H7 (cell line): ENCODE results near the gene TRIM5. TPM values are rescaled to one million over a fixed set of nuclear protein-coding genes. Genes with fewer than 3 reads are reported as not detected.
A peak's percentile ranks its signal among the peaks of the same experiment; 100 is the strongest.
"Not testable (repeated sequence)": the region's sequence is repeated elsewhere in the genome, so short reads cannot be mapped to it uniquely, and the experiment has no call there.

ENCODE experiments used
- DNase-seq: peaks from one replicate; pipeline ENCODE4 v3.0.0; 2012
- H3K27me3 ChIP-seq: 2 replicates; pipeline ENCODE4 v1.6.0; 2011; ENCODE audit warnings: mild to moderate bottlenecking, low read length; ENCODE audit not compliant: control insufficient read depth, insufficient read depth
- H3K36me3 ChIP-seq: replicated peaks from 2 replicates; pipeline ENCODE4 v1.5.1; 2011; ENCODE audit warnings: low read length; ENCODE audit not compliant: control insufficient read depth, insufficient read depth
- H3K4me3 ChIP-seq: 2 replicates; pipeline ENCODE4 v1.5.1; 2011; ENCODE audit warnings: low read depth, mild to moderate bottlenecking, control low read depth, low read length, moderate library complexity; ENCODE audit not compliant: insufficient read depth
- total RNA-seq: library from RNA; depleted of rRNA; stranded (reverse); fragments of >200 nt; shearing (Covaris generic); gene quantifications from 2 replicates; pipeline ENCODE4 v1.2.3, GENCODE V29; 2014; rRNA removed

TRIM5 gene, protein sequence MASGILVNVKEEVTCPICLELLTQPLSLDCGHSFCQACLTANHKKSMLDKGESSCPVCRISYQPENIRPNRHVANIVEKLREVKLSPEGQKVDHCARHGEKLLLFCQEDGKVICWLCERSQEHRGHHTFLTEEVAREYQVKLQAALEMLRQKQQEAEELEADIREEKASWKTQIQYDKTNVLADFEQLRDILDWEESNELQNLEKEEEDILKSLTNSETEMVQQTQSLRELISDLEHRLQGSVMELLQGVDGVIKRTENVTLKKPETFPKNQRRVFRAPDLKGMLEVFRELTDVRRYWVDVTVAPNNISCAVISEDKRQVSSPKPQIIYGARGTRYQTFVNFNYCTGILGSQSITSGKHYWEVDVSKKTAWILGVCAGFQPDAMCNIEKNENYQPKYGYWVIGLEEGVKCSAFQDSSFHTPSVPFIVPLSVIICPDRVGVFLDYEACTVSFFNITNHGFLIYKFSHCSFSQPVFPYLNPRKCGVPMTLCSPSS
- total RNA-seq, result 12.3 and 20.8 TPM in 2 replicates

- Histone ChIP-seq H3K36me3 (peaks cover 2% of the 10 kb centered on the region), H3K27me3 (no peaks in the 10 kb centered on the region), H3K4me3 (peak within 1 kb of the TSS; percentile 49)
- peak; percentile 86 for DNase-seq
Observed at GRCh38 chr11:5684646-5685362, at the start of gene TRIM5. Gene TRIM5, minus strand, starts transcription at chr11:5685074. Its CDS starts 4,897 bp downstream, at chr11:5680177.

GRCh38 chr11:5727691-5728090 is 42.8 kb upstream of the TRIM5 start:
- no peaks in the 10 kb centered on the region for H3K36me3 ChIP-seq
- DNase-seq, result no peak

GRCh38 chr11:5726351-5726750 is 41.5 kb upstream of the TRIM5 start:
- no peaks in the 10 kb centered on the region for H3K27me3 ChIP-seq
- DNase-seq, result no peak
- H3K36me3 ChIP-seq, result no peaks in the 10 kb centered on the region
- H3K4me3 ChIP-seq, result no peak overlapping the region

More at GRCh38 chr11:5727691-5728090, 42.8 kb upstream of the TRIM5 start:
- Histone ChIP-seq H3K4me3 (no peak overlapping the region), H3K27me3 (no peaks in the 10 kb centered on the region)

DNA sequence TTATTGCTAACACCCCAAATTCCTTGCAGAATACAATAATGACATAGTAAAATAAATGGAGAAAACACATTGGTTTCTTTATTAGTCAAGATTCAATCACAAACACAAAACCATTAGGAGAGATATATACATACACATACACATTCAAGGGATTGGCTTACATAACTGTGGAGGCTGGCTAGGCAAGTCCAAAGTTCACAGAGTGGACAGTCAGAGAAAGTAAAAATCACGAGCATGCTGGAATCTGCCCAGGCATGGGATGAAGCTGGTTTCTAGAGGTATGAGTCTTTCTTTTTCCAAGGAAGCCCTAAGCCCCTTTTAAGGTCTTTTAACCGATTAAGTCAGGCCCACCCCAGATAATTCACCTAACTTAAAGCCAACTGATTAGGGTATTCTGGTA is 37.7 kb upstream of the TRIM5 start:
- Histone ChIP-seq H3K36me3 (no peaks in the 10 kb centered on the region), H3K27me3 (no peaks in the 10 kb centered on the region), H3K4me3 (no peak overlapping the region)
- DNase-seq, result no peak

DNA sequence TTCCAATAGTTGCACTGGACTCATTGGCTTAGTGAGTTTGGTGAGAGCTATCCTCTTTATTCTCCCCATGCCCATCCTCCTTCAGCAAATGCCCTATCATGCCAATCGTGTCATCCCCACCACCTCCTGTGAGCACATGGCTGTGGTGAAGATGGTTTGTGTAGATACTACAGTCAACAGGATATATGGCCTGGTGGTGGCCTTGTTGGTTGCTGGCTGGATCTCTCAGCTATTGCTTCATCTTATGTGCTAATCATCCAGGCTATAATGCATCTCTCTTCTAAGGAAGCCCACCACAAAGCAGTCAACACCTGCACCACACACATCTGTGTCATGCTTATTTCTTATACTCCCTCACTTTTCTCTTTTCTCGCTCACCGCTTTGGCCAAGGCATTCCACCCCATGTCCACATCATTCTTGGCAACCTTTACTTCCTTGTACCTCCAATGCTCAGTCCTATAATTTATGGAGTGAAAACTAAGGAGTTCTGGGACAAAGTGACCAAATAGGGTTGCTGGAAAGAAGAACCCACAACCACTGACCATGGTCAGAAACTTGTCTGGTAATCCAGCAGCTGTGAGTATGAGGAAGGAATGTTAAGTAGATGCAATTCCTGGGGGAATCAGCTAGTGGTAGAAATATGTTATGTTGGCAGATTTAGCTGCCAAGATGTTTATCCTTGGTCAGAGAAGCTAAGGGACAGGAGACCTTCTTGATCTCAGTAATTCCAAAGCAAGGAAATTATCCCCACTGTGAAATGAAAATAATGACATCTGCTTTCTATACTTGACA is 35.0 kb upstream of the TRIM5 start:
- no peak overlapping the region for H3K4me3 ChIP-seq
- no peaks in the 10 kb centered on the region for H3K27me3 ChIP-seq
- H3K36me3 ChIP-seq, result no peaks in the 10 kb centered on the region
- no peak for DNase-seq

- H3K4me3 ChIP-seq, H3K36me3 ChIP-seq: not testable (repeated sequence)
Observed at GRCh38 chr11:5716518-5716917, 31.6 kb upstream of the TRIM5 start.

GRCh38 chr11:5713695-5714094 is 28.8 kb upstream of the TRIM5 start:
- DNase-seq, result no peak
- H3K36me3 ChIP-seq, result no peaks in the 10 kb centered on the region; the same call in none of the 2 replicates
- H3K27me3 ChIP-seq, result no peaks in the 10 kb centered on the region
- H3K4me3 ChIP-seq, result no peak overlapping the region

More at GRCh38 chr11:5716518-5716917, 31.6 kb upstream of the TRIM5 start:
- H3K27me3 ChIP-seq, DNase-seq: not testable (repeated sequence)

DNA sequence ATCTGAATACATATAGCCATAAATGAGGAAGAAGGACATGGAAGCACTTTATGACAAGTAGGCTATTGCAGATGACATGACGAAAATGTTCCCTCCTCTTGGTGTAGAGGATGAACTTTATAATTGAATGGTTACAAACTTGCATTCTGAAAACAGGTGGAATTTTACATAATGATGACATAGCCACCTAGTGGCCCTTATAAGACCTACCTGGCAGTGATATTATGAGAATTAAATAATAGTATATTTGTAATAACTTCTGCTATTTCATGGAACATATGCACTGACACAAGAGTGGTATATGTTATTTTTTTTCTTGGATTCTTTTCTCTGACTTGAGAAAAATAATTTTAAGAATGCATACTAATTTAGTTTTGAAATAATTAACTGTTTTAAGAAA is 27.6 kb upstream of the TRIM5 start:
- Histone ChIP-seq H3K27me3 (no peaks in the 10 kb centered on the region), H3K4me3 (no peak overlapping the region), H3K36me3 (peaks cover 3% of the 10 kb centered on the region)
- DNase-seq, result no peak

GRCh38 chr11:5705688-5706087 is 20.8 kb upstream of the TRIM5 start:
- H3K36me3 ChIP-seq, result peaks cover 4% of the 10 kb centered on the region
- DNase-seq, result no peak
- no peak overlapping the region for H3K4me3 ChIP-seq
- H3K27me3 ChIP-seq, result no peaks in the 10 kb centered on the region

DNA sequence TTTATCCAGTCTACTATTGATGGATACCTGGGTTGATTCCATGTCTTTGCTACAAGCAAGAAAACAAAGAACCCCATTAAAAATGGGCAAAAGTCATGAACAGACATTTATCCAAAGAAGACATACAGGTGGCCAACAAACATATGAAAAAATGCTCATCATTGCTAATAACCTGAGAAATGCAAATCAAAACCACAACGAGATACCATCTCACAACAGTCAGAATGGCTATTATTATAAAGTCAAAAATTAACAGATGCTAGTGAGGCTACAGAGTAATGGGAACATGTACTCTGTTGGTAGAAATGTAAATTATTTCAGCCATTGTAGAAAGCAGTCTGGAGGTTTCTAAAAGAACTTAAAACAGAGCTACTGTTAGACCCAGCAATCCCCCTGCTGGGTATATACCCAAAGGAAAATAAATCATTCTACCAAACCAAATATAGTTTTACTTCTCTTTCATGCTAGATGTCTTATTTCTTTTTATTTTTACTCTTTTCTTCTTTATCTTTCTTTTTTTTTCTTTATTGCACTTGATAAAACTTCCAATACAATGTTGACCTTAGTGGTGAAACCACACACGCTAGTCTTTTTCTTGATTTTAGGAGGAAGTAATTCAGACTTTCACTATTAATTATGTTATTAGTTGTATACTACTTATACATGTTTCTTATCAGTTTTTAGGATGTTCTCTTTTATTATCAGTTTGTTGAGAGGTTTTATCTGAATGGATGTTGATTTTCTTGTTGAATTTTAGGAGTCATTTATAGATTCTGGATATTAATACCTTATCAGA is 19.1 kb upstream of the TRIM5 start:
- Histone ChIP-seq H3K36me3 (peaks cover 4% of the 10 kb centered on the region), H3K27me3 (no peaks in the 10 kb centered on the region), H3K4me3 (no peak overlapping the region)
- DNase-seq, result no peak

DNA sequence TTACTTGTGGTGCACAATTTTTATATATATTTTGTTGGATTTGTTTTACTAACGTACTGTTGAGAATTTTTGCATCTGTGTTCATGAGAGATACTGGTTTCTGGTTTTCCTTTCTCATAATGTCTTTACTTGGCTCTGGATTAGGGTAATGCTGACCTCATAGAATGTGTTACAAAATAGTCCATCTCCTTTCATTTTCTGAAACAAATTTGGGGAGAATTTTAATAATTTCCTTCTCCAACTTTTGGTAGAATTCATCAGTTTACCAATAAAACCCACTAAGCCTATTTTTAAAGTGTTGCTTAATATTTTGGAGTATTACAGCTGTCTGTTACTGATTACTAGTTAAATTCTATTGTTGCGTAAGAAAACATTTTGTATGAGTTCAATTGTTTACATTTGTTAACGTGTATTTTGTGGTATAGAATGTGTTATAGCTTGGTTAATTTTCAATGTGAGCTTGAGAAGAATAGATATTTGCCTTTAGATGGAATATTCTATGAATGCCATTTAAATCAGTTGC is 16.2 kb upstream of the TRIM5 start:
- Histone ChIP-seq H3K36me3 (peaks cover 11% of the 10 kb centered on the region), H3K4me3 (no peak overlapping the region), H3K27me3 (no peaks in the 10 kb centered on the region)
- DNase-seq, result no peak

GRCh38 chr11:5700421-5701054 is 15.7 kb upstream of the TRIM5 start:
- H3K27me3 ChIP-seq, result no peaks in the 10 kb centered on the region
- peaks cover 11% of the 10 kb centered on the region for H3K36me3 ChIP-seq
- no peak overlapping the region for H3K4me3 ChIP-seq
- no peak for DNase-seq

- Histone ChIP-seq H3K36me3 (peaks cover 11% of the 10 kb centered on the region), H3K27me3 (no peaks in the 10 kb centered on the region), H3K4me3 (no peak overlapping the region)
- DNase-seq, result no peak
Observed at GRCh38 chr11:5698281-5698680, 13.4 kb upstream of the TRIM5 start.
